ENCODE results near the gene LGALS3BP. TPM values are rescaled to one million over a fixed set of nuclear protein-coding genes. Genes with fewer than 3 reads are reported as not detected.

Gene LGALS3BP
- total and polyA plus RNA-seq, 2 of the 4 experiments (the other 2 are of a cell fraction), result 33.7 to 273 TPM

GRCh38 chr17:79005063-79005861, 25.5 kb upstream of the LGALS3BP start:
- Histone ChIP-seq H4K8ac (ENCODE audit: low read depth in 2 of 2, low read length in 2 of 2) (no peak overlapping the region), H3K14ac (replicated peaks; ENCODE audit: low read depth, low read length) (no peak overlapping the region), H4K20me1 (ENCODE audit: insufficient read depth, low read length) (peaks cover 71% of the 10 kb centered on the region), H2AK9ac (replicated peaks; ENCODE audit: low read depth, low read length, poor library complexity) (no peak overlapping the region), H2BK15ac (ENCODE audit: low read depth, low read length) (no peak overlapping the region), H3K79me1 (ENCODE audit: low read depth in 1 of 2, low read length in 2 of 2) (peaks cover 21 to 84% of the 10 kb centered on the region in 2 experiments), H2BK20ac (ENCODE audit: low read depth, low read length) (no peak overlapping the region), H3K27ac (ENCODE audit: insufficient read depth, low read length) (no peak overlapping the region), H4K91ac (ENCODE audit: insufficient read depth, low read depth, low read length) (no peak overlapping the region), H3K4me1 (ENCODE audit: control insufficient read depth, insufficient read depth, low read length) (peaks cover 16% of the 10 kb centered on the region), H3K36me3 (ENCODE audit: control insufficient read depth, insufficient read depth, low read length) (peaks cover 15% of the 10 kb centered on the region), H3K27me3 (ENCODE audit: control insufficient read depth, insufficient read depth, low read length) (no peaks in the 10 kb centered on the region), H3K56ac (ENCODE audit: extremely low read depth, insufficient read depth, low read length) (no peak overlapping the region), H3K4me2 (ENCODE audit: low read depth, low read length) (no peak overlapping the region), H3K18ac (ENCODE audit: low read depth, low read length) (no peak overlapping the region), H3K4ac (ENCODE audit: low read depth, low read length) (no peak overlapping the region), H2BK120ac (ENCODE audit: low read depth, low read length) (no peak overlapping the region), H2AFZ (replicated peaks; ENCODE audit: low read length, poor library complexity) (no peak overlapping the region), H3K23ac (ENCODE audit: low read depth, low read length) (no peak overlapping the region), H2AK5ac (ENCODE audit: low read depth, low read length) (no peak overlapping the region), H3K9ac (ENCODE audit: low read depth, low read length) (no peak overlapping the region), H2BK5ac (ENCODE audit: low read depth, low read length, poor library complexity, severe bottlenecking) (no peak overlapping the region), H3K9me1 (ENCODE audit: insufficient read depth, low read length) (peaks cover 20% of the 10 kb centered on the region), H3K4me3 (ENCODE audit: insufficient read depth, low read depth, low read length) (no peak overlapping the region), H3K9me3 (ENCODE audit: control insufficient read depth, insufficient read depth, low read length) (no peaks in the 10 kb centered on the region), H4K5ac (ENCODE audit: low read depth, low read length) (no peak overlapping the region)
- WGBS, 2 experiments (ENCODE audit: extremely low coverage in 2 of 2, insufficient read length in 1 of 2), result 82 to 100% methylated on average over 2 to 3 of the region's 12 CpGs
- intact Hi-C loops (cut with micrococcal nuclease) (no loop called here), in situ Hi-C loops (cut with MboI; ENCODE audit: low sequenced_read_pairs) (no loop called here), dilution Hi-C loops (cut with HindIII; ENCODE audit: low sequenced_read_pairs, unreplicated experiment) (no loop called here)
- CTCF ChIA-PET, result no interaction called here
- no peak for DNase-seq
- no peak for ATAC-seq (ENCODE audit: low read depth)
- BruUV-seq (replicated peaks), result no TSS peak
- POLR2A ChIA-PET (ENCODE audit: unreplicated experiment), result no interaction called here
- TF ChIP-seq CHD1 (IDR thresholded peaks at IDR 0.05; ENCODE audit: low read depth, low read length) (no peak), USF2 (IDR thresholded peaks at IDR 0.05; ENCODE audit: low read depth, low read length) (no peak), SMC3 (IDR thresholded peaks at IDR 0.05; ENCODE audit: low read depth, low read length) (no peak), MAFK (IDR thresholded peaks at IDR 0.05; ENCODE audit: low read depth, low read length) (no peak), RCOR1 (IDR thresholded peaks at IDR 0.05; ENCODE audit: insufficient replicate concordance, low read length) (no peak), MAZ (IDR thresholded peaks at IDR 0.05; ENCODE audit: borderline replicate concordance, low read depth, low read length) (no peak), CEBPB (IDR thresholded peaks at IDR 0.05; ENCODE audit: low read depth, low read length) (no peak), CTCF (conservative IDR thresholded peaks at IDR 0.05; ENCODE audit: low read depth, low read length) (no peak), MXI1 (IDR thresholded peaks at IDR 0.05; ENCODE audit: borderline replicate concordance, low read depth, low read length) (no peak), FOS (IDR thresholded peaks at IDR 0.05; ENCODE audit: low read depth, low read length) (no peak), RFX5 (IDR thresholded peaks at IDR 0.05; ENCODE audit: low read depth, low read length) (no peak), POLR2A (IDR thresholded peaks at IDR 0.05; ENCODE audit: low read depth, low read length) (no peak)
